Thymus (tissue), 11 donors: ENCODE results near the gene NDUFV1. TPM values are rescaled to one million over a fixed set of nuclear protein-coding genes. Genes with fewer than 3 reads are reported as not detected.
"Not testable (repeated sequence)": the region's sequence is repeated elsewhere in the genome, so short reads cannot be mapped to it uniquely, and the experiment has no call there.

Experiments used
- DNase-seq, 9 donors: peaks; one replicate each; pipeline ENCODE4 v3.0.0-alpha.2; 2013; ENCODE audit warnings: low spot score in 9 of 9, low read depth in 6 of 9, missing footprints in 1 of 9
- H3K27ac ChIP-seq, 2 donors: one replicate each; pipeline ENCODE4 v1.5.1; 2013; ENCODE audit warnings: control low read depth in 1 of 2, low read depth in 1 of 2, low read length in 1 of 2, mild to moderate bottlenecking in 1 of 2, moderate library complexity in 1 of 2
- H3K27me3 ChIP-seq, 2 donors: one replicate each; pipeline ENCODE4 v1.5.1; 2013; ENCODE audit warnings: low read length in 1 of 2; ENCODE audit not compliant: control insufficient read depth in 2 of 2, insufficient read depth in 1 of 2
- H3K36me3 ChIP-seq, 2 donors: one replicate each; pipeline ENCODE4 v1.5.1; 2013; ENCODE audit warnings: low read length in 1 of 2, mild to moderate bottlenecking in 1 of 2, moderate library complexity in 1 of 2; ENCODE audit not compliant: control insufficient read depth in 2 of 2, insufficient read depth in 2 of 2
- H3K4me1 ChIP-seq, 2 donors: one replicate each; pipeline ENCODE4 v1.5.1; 2013; ENCODE audit warnings: low read length in 2 of 2; ENCODE audit not compliant: control insufficient read depth in 2 of 2, insufficient read depth in 2 of 2
- H3K4me3 ChIP-seq, 2 donors: one replicate each; pipeline ENCODE4 v1.5.1; 2013; ENCODE audit warnings: low read length in 2 of 2, control low read depth in 1 of 2, mild to moderate bottlenecking in 1 of 2
- H3K9me3 ChIP-seq, 2 donors: one replicate each; pipeline ENCODE4 v1.5.1; 2013; ENCODE audit warnings: low read length in 1 of 2, mild to moderate bottlenecking in 1 of 2; ENCODE audit not compliant: control insufficient read depth in 2 of 2, insufficient read depth in 1 of 2
- WGBS: extraction: QIAGEN DNeasy Blood & Tissue Kit; methylation state at CpG from one replicate; pipeline ENCODE4 v1.1.7; 2013; 5-methylcytosine and 5-hydroxymethylcytosine counted together
- polyA plus RNA-seq: library from polyadenylated mRNA; stranded (reverse); fragments of 200-250 nt; gene quantifications from one replicate; pipeline ENCODE4 v1.2.3, GENCODE V29; 2013
- total RNA-seq: library from RNA; stranded (reverse); fragments of 120-200 nt; gene quantifications from one replicate; pipeline ENCODE4 v1.2.4, GENCODE V29; 2013
- donor health status: healthy.

The NDUFV1 gene
- total and polyA plus RNA-seq, 2 donors, result 126 to 207 TPM

DNA sequence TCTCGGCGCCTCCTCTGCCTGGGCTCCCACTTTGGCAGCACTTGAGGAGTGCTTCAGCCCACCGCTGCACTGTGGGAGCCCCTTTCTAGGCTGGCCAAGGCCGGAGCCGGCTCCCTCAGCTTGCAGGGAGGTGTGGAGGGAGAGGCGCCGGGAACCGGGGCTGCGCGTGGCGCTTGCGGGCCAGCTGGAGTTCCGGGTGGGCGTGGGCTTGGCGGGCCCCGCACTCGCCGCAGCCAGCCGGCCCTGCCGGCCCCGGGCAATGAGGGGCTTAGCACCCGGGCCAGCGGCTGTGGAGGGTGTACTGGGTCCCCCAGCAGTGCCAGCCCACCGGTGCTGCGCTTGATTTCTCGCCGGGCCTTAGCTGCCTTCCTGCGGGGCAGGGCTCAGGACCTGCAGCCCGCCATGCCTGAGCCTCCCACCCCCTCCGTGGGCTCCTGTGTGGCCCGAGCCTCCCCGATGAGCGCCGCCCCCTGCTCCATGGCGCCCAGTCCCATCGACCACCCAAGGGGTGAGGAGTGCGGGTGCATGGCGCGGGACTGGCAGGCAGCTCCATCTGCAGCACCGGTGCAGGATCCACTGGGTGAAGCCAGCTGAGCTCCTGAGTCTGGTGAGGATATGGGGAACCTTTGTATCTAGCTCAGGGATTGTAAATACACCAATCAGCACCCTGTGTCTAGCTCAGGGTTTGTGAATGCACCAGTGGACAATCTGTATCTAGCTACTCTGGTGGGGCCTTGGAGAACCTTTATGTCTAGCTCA is 12.3 kb downstream of the NDUFV1 start:
- not testable (repeated sequence) for H3K9me3 ChIP-seq, H3K27ac ChIP-seq, H3K27me3 ChIP-seq, H3K36me3 ChIP-seq, H3K4me3 ChIP-seq, DNase-seq
- peaks cover 34 to 44% of the 10 kb centered on the region in 2 donors for H3K4me1 ChIP-seq
- WGBS, result 93% methylated on average over 40 of the region's 40 CpGs

DNA sequence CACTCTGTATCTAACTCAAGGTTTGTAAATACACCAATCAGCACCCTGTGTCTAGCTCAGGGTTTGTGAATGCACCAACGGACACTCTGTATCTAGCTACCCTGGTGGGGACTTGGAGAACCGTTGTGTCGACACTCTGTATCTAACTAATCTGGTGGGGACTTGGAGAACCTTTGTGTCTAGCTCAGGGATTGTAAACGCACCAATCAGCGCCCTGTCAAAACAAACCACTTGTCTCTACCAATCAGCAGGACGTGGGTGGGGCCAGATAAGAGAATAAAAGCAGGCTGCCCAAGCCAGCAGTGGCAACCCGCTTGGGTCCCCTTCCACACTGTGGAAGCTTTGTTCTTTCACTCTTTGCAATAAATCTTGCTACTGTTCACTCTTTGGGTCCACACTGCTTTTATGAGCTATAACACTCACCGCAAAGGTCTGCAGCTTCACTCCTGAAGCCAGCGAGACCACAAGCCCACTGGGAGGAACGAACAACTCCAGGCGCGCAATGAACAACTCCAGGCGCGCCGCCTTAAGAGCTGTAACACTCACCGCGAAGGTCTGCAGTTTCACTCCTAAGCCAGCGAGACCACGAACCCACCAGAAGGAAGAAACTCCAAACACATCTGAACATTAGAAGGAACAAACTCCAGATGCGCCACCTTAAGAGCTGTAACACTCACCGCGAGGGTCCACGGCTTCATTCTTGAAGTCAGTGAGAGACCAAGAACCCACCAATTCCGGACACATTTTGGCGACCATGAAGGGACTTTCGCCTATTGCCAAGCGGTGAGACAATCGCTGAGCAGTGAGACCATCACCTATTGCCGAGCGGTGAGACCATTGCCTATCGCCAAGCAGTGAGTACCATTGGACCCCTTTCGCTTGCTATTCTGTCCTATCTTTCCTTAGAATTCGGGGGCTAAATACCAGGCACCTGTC is 13.2 kb downstream of the NDUFV1 start:
- not testable (repeated sequence) for H3K27me3 ChIP-seq, H3K36me3 ChIP-seq, DNase-seq, H3K9me3 ChIP-seq, H3K4me3 ChIP-seq, H3K27ac ChIP-seq
- 79% methylated on average over 33 of the region's 33 CpGs for WGBS
- H3K4me1 ChIP-seq, result peaks cover 25 to 35% of the 10 kb centered on the region in 2 donors

- H3K4me3 ChIP-seq, H3K27ac ChIP-seq, H3K36me3 ChIP-seq, H3K27me3 ChIP-seq, H3K9me3 ChIP-seq, DNase-seq: not testable (repeated sequence)
- WGBS, result 95% methylated on average over 13 of the region's 13 CpGs
- peaks cover 19 to 30% of the 10 kb centered on the region in 2 donors for H3K4me1 ChIP-seq
Measured at GRCh38 chr11:67620621-67621020, 13.9 kb downstream of the NDUFV1 start.

DNA sequence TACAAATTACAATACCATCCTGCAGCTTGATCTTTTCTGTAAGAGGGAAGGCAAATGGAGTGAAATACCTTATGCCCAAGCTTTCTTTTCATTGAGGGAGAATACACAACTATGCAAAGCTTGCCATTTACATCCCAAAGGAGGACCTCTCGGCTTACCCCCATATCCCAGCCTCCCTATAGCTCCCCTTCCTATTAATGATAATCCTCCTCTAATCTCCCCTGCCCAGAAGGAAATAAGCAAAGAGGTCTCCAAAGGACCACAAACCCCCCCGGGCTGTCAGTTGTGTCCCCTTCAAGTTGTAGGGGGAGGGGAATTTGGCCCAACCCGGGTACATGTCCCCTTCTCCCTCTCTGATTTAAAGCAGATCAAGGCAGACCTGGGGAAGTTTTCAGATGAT is 15.2 kb downstream of the NDUFV1 start:
- not testable (repeated sequence) for DNase-seq, H3K27ac ChIP-seq, H3K9me3 ChIP-seq, H3K4me3 ChIP-seq, H3K27me3 ChIP-seq, H3K36me3 ChIP-seq
- WGBS, result 89% methylated on average over 3 of the region's 3 CpGs
- peaks cover 11 to 17% of the 10 kb centered on the region in 2 donors for H3K4me1 ChIP-seq

- not testable (repeated sequence) for H3K27ac ChIP-seq, H3K9me3 ChIP-seq, H3K4me3 ChIP-seq, H3K27me3 ChIP-seq, DNase-seq, H3K36me3 ChIP-seq, H3K4me1 ChIP-seq
- 93% methylated on average over 7 of the region's 7 CpGs for WGBS
Measured at GRCh38 chr11:67622905-67623304, 16.2 kb downstream of the NDUFV1 start.

DNA sequence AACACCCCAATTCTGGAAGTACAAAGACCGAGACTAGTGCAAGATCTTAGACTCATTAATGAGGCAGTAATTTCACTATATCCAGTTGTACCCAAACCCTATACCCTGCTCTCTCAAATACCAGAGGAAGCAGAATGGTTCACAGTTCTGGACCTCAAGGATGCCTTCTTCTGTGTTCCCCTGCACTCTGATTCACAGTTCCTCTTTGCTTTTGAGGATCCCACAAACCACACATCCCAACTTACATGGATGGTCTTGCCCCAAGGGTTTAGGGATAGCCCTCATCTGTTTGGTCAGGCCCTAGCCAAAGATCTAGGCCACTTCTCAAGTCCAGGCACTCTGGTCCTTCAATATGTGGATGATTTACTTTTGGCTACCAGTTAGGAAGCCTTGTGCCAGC is 17.1 kb downstream of the NDUFV1 start:
- WGBS, result 100% methylated on average over 1 of the region's 1 CpG
- not testable (repeated sequence) for H3K4me1 ChIP-seq, H3K27me3 ChIP-seq, DNase-seq, H3K27ac ChIP-seq, H3K36me3 ChIP-seq, H3K9me3 ChIP-seq, H3K4me3 ChIP-seq

DNA sequence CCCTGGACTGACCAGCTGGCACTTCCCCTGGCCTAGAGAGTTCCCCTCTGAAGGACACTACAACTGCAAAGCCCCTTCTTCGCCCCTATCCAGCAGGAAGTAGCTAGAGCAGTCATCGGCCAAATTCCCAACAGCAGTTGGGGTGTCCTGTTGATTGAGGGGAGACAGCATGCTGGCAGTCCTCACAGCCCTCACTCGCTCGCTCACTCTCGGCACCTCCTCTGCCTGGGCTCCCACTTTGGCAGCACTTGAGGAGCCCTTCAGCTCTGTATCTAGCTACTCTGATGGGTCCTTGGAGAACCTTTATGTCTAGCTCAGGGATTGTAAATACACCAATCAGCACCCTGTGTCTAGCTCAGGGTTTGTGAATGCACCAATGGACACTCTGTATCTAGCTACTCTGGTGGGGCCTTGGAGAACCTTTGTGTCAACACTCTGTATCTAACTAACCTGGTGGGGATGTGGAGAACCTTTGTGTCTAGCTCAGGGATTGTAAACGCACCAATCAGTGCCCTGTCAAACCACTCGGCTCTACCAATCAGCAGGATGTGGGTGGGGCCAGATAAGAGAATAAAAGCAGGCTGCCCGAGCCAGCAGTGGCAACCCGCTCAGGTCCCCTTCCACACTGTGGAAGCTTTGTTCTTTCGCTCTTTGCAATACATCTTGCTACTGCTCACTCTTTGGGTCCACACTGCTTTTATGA is 19.5 kb downstream of the NDUFV1 start:
- H3K27me3 ChIP-seq, H3K27ac ChIP-seq, H3K9me3 ChIP-seq, H3K36me3 ChIP-seq, H3K4me3 ChIP-seq, DNase-seq: not testable (repeated sequence)
- WGBS, result 97% methylated on average over 10 of the region's 10 CpGs
- peaks cover 7 to 21% of the 10 kb centered on the region in 2 donors for H3K4me1 ChIP-seq

- Histone ChIP-seq H3K4me3 (no peak overlapping the region), H3K9me3 (peaks cover 0 to 4% of the 10 kb centered on the region in 2 donors), H3K4me1 (peaks cover 7 to 22% of the 10 kb centered on the region in 2 donors), H3K36me3 (no peaks in the 10 kb centered on the region), H3K27ac (no peak overlapping the region), H3K27me3 (no peaks in the 10 kb centered on the region)
- no peak for DNase-seq
- 97% methylated on average over 10 of the region's 10 CpGs for WGBS
Measured at GRCh38 chr11:67626970-67627369, 20.2 kb downstream of the NDUFV1 start.

DNA sequence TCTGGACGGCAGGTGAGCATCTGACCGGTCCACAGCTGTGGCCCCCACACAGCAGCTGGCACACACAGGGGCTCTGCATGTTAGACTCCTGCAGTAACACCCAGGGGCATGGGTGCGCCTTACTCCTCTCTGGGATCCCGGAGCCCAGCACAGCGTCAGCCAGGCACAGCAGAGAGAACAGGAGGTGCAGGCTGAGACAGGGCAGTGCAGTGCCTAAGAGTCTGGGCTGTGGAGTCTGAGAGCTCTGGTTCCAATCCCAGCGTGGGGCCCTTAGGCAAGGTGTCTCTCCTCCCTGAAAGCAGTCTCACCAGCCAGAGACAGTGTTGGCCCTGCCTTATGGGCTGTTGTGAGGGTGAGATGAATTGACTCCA is 20.7 kb downstream of the NDUFV1 start:
- peaks cover 7 to 22% of the 10 kb centered on the region in 2 donors for H3K4me1 ChIP-seq
- H3K27ac ChIP-seq, result no peak overlapping the region
- WGBS, result 97% methylated on average over 6 of the region's 6 CpGs
- H3K27me3 ChIP-seq, result no peaks in the 10 kb centered on the region
- peaks cover 0 to 4% of the 10 kb centered on the region in 2 donors for H3K9me3 ChIP-seq
- no peak for DNase-seq
- no peak overlapping the region for H3K4me3 ChIP-seq
- H3K36me3 ChIP-seq, result no peaks in the 10 kb centered on the region
